GM12878 (cell line): Measurements from ENCODE around the gene SLC38A8.

ENCODE experiments used
- CTCF ChIP-seq, 3 experiments: IDR thresholded peaks in 2 of 3; conservative IDR thresholded peaks in 1 of 3; 2 replicates each; pipeline ENCODE4 v1.5.1; 2011; ENCODE audit warnings: low read depth in 3 of 3, low read length in 3 of 3, mild to moderate bottlenecking in 3 of 3, control low read depth in 2 of 3, moderate library complexity in 2 of 3, inconsistent platforms in 1 of 3, mixed read lengths in 1 of 3; ENCODE audit not compliant: control insufficient read depth in 2 of 3, insufficient read depth in 1 of 3; ENCODE audit errors: extremely low read depth in 1 of 3
- E2F4 ChIP-seq: IDR thresholded peaks from 2 replicates; pipeline ENCODE4 v1.6.1; 2012; ENCODE audit warnings: low read depth, low read length, improper control_type of control experiment
- SMC3 ChIP-seq: IDR thresholded peaks from 2 replicates; pipeline ENCODE4 v1.6.1; 2011; ENCODE audit warnings: low read length, improper control_type of control experiment, borderline replicate concordance
- TAF1 ChIP-seq: IDR thresholded peaks from 2 replicates; pipeline ENCODE4 v1.6.1; 2011; ENCODE audit warnings: mild to moderate bottlenecking, low read depth, low read length, borderline replicate concordance

GRCh38 chr16:83969771-83970429 lies 72.7 kb downstream of the SLC38A8 start:
- TF ChIP-seq TAF1 (no peak), CTCF (IDR thresholded peaks at IDR 0.05 in 2 of 3, conservative IDR thresholded peaks at IDR 0.05 in 1 of 3; ENCODE audit: control insufficient read depth in 2 of 3, extremely low read depth in 1 of 3, insufficient read depth in 1 of 3, low read depth in 3 of 3, low read length in 3 of 3) (no peak), E2F4 (no peak), SMC3 (no peak)
